ENCODE measurements around the gene ATP9B.

GRCh38 chr18:79353267-79353666, 284.1 kb downstream of the ATP9B start:
- TF ChIP-seq CTCF (conservative IDR thresholded peaks at IDR 0.05) (no peak; the same call in 1 of the 2 replicates), ZFX (IDR thresholded peaks at IDR 0.05) (no peak)
